BJ (cell line): Measurements from ENCODE around the gene ST6GALNAC4. TPM values are rescaled to one million over a fixed set of nuclear protein-coding genes. Genes with fewer than 3 reads are reported as not detected.

Experiments
- CTCF ChIA-PET: fragments of 350-600 bp; formaldehyde crosslinking; extraction: SDS; loops from one replicate; lab custom pipeline; 2021; ENCODE audit warnings: antibody characterized with exemption, inconsistent platforms; lab: Yijun Ruan, JAX
- POLR2A ChIA-PET: fragments of 300-600 bp; sonication (Branson Sonifier 250); formaldehyde crosslinking; extraction: SDS; loops from one replicate; lab custom pipeline; 2021; ENCODE audit warnings: antibody characterized with exemption; lab: Charles Lee
- DNase-seq: peaks from one replicate; pipeline ENCODE4 v3.0.0-alpha.2; 2011; ENCODE audit warnings: low read depth
- H3K27me3 ChIP-seq: 2 replicates; pipeline ENCODE4 v1.6.0; 2011; ENCODE audit warnings: low read length; ENCODE audit not compliant: control insufficient read depth, insufficient read depth
- H3K36me3 ChIP-seq: 2 replicates; pipeline ENCODE4 v1.5.1; 2011; ENCODE audit warnings: low read length; ENCODE audit not compliant: control insufficient read depth, insufficient read depth
- H3K4me3 ChIP-seq: 2 replicates; pipeline ENCODE4 v1.5.1; 2011; ENCODE audit warnings: low read depth, mild to moderate bottlenecking, control low read depth, low read length
- CTCF ChIP-seq: IDR thresholded peaks from 2 replicates; pipeline ENCODE4 v1.5.1; 2011; ENCODE audit warnings: low read depth, mild to moderate bottlenecking, control low read depth, inconsistent platforms, low read length, moderate library complexity; ENCODE audit not compliant: insufficient read depth
- polyA plus RNA-seq: library from polyadenylated mRNA; depleted of rRNA; stranded (reverse); fragments of >200 nt; gene quantifications from 2 replicates; pipeline ENCODE4 v1.2.3, GENCODE V29; 2011

Gene ST6GALNAC4
- polyA plus RNA-seq, 1 experiment = 35.5 TPM

- ChIA-PET CTCF (interaction anchor here (1.0 to 2.0 kb wide), 7 partner anchors 10 to 197 kb away, joined by 3 to 11 read pairs (median 6); partner anchors contain the start of gene TOR2A), POLR2A (no interaction called here)
- peak overlapping the region; percentile 52 for H3K4me3 ChIP-seq
- TF ChIP-seq CTCF = no peak
- DNase-seq = no peak
- H3K27me3 ChIP-seq = no peaks in the 10 kb centered on the region
- H3K36me3 ChIP-seq = peaks cover 4% of the 10 kb centered on the region
Observed at GRCh38 chr9:127931092-127931881, 14.4 kb upstream of the ST6GALNAC4 start.

GRCh38 chr9:127930231-127931091 lies 13.6 kb upstream of the ST6GALNAC4 start, which contains the start of gene PIP5KL1:
TSS of gene PIP5KL1 (minus strand) at chr9:127930777. CDS start at chr9:127930752, 25 bp downstream.
- ChIA-PET CTCF (interaction anchor here (1.0 to 2.0 kb wide), 8 partner anchors 9 to 196 kb away, joined by 3 to 11 read pairs (median 5); partner anchors contain the start of gene TOR2A), POLR2A (interaction anchor here (0.6 kb wide), 1 partner anchor 139 kb away, joined by 5 read pairs; no protein-coding TSS in a partner anchor)
- DNase-seq = no peak
- no peaks in the 10 kb centered on the region for H3K27me3 ChIP-seq
- peaks cover 4% of the 10 kb centered on the region for H3K36me3 ChIP-seq
- peak; percentile 42 for TF ChIP-seq CTCF
- peak within 1 kb of the TSS; percentile 52 for H3K4me3 ChIP-seq

- ChIA-PET CTCF (interaction anchor here (1.4 to 2.0 kb wide), 6 partner anchors 8 to 195 kb away, joined by 4 to 11 read pairs (median 8); partner anchors contain the start of gene TOR2A), POLR2A (no interaction called here)
- no peak for DNase-seq
- H3K4me3 ChIP-seq = no peak overlapping the region
- H3K27me3 ChIP-seq = no peaks in the 10 kb centered on the region
- TF ChIP-seq CTCF = no peak
- peaks cover under 1% of the 10 kb centered on the region; the same call in 1 of the 2 replicates for H3K36me3 ChIP-seq
Observed at GRCh38 chr9:127929625-127929979, 12.8 kb upstream of the ST6GALNAC4 start.

- CTCF ChIA-PET = interaction anchor here (0.6 to 1.9 kb wide), 4 partner anchors 106 to 343 kb away, joined by 3 to 9 read pairs (median 5); partner anchors contain the start of gene TOR2A
- no peak for TF ChIP-seq CTCF
Observed at GRCh38 chr9:127928676-127929624, 12.1 kb upstream of the ST6GALNAC4 start.

More at GRCh38 chr9:127928676-127929624, 12.1 kb upstream of the ST6GALNAC4 start:
- POLR2A ChIA-PET = no interaction called here
- Histone ChIP-seq H3K36me3 (no peaks in the 10 kb centered on the region), H3K4me3 (no peak overlapping the region), H3K27me3 (no peaks in the 10 kb centered on the region)
- no peak for DNase-seq
